Activated CD4-positive, alpha-beta T cell treated with anti-CD3 and anti-CD28 coated beads, Interleukin-2, amount 50 U/mL, for 1 hour (primary cell): ENCODE measurements around the gene NSG1.

Experiments used
- DNase-seq: peaks from one replicate; pipeline ENCODE4 v3.0.0-alpha.2; 2020

The NSG1 gene

DNA sequence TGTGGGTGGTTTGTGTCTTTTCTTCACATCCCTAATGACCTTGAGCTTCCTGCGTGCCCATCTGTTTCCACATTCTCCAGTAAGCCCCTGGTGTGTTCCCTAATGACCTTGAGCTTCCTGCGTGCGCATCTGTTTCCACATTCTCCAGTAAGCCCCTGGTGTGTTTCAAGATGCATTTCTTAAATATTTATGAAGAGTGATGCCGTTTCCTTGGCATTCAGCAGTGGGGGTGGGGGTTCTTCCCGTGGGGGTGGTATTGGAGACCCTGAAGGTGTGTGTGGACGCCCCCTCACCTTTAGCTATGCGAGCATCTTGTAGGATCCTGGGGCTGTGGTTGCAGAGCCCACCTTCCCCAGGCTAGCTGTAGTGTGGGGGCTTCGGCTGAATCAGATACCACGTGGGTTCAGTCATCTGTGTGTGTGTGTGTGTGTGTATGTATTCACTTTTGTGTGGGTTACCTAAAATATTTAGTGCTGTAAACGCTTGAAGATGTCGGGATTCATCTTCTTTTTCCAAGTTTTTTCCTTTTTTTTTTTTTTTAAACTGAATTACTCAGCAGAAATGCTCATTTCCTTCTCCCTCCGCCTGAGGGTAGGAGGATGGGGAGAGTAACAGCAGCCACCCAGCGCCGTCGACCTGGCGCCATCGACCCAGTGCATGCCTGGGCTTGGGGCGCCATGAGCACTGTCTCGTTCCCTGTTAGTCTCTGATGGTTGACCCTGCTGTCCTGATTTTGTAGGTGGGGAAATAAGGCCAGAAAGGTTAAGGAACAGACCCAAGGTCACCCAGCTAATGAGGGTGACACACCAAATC is 9.9 kb downstream of the NSG1 start:
- DNase-seq = no peak

DNA sequence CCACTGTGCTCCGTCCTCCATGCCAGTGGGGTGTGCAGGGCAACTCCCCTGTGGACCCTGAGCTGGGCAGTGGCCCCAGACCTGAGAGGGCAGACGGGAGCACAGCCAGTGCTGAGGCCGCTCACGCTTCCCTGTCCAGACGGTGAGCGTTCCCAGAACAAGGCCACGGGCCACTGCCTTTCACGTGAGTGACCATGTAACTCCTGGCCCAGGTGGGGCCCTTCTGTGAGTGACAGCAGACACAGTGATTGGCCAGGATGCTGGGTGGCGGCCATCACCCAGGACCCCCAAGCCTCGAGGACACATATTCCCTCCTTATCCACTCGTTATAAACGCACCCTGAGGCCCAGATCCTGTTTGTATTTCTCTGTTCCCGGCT is 10.5 kb downstream of the NSG1 start:
- no peak for DNase-seq

GRCh38 chr4:4398430-4398829 is 11.5 kb downstream of the NSG1 start:
- DNase-seq = no peak

DNA sequence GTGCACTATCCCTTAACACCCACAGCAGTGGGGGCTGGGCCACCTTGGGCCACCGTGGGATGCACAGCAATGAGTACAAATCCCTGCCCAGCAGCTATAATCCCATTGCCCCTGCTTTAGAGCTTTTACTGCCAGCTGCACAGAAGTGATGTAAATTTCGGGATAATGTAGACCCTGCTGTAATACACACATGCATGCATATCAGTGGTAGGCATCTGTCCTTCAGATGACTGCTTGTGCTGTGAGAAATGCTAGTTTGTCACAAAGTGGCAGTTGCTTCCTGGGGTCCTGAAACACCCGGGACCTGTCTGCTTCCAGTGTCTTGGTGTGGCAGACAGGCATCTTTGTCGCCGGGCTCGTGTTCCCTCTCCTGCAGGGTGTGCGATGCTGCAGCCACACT is 14.1 kb downstream of the NSG1 start:
- DNase-seq = no peak

DNA sequence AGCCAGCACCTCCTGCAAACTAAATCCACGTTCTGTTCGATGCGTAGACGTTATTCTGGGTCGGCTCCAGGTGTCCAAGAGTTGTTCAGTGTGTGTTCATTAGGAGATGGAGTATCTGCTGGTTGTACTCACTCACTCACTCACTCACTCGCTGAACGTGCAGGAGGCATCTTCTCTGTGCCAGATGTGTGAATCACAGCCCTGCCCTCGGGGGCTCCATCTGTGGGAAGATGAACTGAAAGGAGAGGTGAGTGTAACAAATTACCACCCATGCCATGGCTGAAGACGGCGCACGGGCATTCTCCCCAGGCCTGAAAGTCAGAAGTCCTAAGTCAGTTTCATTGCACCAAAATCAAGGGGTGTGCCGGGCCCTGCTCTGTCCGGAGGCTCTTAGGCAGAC is 16.1 kb downstream of the NSG1 start:
- DNase-seq = no peak

DNA sequence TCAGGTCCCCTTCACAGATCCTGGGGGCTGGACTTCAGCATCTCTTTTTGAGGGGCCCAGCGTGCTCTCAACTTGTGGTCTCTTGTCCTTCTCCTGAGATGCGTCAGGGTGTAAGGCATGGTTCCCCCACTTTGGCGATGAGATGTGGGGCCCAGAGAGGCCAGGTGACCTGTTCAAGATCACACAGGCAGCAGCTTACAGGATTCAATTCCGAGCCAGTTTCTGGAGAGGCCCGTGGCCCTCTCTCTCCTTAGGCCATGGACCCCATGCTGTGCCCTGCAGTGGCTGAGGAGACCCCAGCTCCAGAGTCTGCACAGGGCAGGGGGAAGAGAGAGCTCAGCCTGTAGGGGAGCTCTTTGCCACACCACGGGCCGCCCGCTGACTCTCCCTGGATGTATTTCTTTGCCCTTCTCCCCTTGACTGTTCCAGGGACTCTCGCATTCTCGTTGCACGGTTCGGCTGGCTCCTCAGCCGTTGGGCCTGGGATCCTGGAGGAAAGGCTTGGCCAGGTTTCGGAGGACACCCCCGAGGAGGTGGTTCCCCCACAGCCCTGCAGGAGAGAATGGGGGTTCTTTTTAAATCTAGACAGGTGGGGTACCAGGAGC is 18.6 kb downstream of the NSG1 start:
- no peak for DNase-seq

- DNase-seq = no peak
Measured at GRCh38 chr4:4406455-4407298, 19.8 kb downstream of the NSG1 start.

GRCh38 chr4:4407299-4408131 is 20.6 kb downstream of the NSG1 start:
- DNase-seq = no peak

DNA sequence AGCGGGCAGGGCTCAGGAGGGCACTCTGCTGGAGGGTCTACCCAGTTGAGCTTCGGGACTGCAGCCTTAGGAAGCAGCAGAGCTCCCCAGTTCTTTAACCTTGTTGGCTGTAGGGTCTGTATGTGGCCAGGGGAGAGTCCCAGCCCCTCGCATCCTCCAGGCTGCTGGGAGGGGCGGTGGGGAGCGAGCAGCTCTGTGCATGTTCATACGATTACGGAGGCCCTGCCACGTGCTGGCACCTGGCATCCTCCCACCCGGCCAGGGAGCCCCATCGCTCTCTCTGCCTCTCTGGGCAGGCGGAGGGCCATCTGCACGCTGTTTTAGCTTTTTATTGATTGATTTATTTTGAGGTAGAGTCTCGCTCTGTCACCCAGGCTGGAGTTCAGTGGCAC is 21.2 kb downstream of the NSG1 start:
- no peak for DNase-seq

DNA sequence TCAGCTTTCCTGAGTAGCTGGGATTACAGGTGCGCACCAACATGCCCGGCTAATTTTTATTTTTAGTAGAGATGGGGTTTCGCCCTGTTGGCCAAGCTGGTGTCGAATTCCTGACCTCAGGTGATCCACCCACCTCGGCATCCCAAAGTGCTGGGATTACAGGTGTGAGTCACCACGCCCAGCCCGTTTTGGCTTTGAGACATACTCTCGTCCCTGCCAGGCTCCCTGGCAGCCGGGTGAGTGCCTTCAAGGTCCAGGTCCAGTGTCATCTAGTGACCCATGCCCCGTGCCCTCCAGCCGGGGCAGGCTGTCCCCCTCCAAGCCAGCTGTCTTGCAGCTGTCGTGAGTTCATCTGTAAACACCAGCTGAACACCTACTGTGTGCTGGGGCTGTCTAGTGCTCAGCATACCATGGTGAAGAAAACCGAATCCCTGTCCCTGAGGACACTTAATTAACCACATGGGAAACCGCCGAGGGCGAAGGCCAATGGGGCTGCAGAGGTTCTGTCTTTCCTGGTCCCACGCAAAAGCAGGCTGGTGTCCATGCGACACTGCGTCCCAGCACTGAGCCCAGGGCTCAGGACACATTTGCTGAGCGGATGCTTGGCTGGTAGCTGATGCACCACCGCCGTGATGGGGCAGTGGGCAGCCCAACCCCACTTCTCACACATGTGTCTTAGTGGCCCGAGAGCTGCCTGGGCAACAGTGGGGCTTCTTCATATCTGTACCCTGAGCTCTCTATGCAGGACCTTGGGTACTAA is 21.9 kb downstream of the NSG1 start:
- no peak for DNase-seq

DNA sequence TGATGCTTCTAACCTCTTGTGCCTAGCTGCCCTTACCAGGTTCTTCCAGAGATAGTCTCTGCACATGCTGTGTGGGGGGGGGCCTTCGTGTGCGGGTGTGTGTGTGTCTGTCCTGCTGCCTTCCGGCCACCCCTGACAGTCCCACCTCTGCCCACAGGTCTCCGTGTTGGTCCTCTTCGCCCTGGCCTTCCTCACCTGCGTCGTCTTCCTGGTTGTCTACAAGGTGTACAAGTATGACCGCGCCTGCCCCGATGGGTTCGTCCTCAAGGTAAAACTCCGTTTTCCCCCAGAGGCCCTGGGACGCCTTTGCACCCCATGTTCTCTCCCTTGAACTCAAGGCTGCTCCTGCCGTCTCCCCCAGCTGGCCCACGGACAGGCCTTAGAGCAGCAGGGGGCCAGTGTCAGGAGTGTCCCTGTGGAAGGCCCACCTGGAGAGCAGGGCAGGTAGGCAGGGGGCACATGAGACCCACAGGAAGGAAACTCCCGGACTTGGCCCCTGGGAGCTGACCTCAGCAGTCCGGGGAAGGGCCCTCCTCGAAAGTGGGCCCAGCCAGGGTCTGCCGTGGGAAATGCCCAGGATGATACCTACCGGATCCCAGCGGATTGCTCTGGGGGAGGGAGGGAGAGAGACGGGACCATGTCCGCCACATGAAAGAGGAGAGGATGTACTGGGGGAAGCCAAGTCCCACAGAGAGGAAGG is 22.7 kb downstream of the NSG1 start:
- no peak for DNase-seq

- no peak for DNase-seq
Measured at GRCh38 chr4:4410271-4410670, 23.4 kb downstream of the NSG1 start.

DNA sequence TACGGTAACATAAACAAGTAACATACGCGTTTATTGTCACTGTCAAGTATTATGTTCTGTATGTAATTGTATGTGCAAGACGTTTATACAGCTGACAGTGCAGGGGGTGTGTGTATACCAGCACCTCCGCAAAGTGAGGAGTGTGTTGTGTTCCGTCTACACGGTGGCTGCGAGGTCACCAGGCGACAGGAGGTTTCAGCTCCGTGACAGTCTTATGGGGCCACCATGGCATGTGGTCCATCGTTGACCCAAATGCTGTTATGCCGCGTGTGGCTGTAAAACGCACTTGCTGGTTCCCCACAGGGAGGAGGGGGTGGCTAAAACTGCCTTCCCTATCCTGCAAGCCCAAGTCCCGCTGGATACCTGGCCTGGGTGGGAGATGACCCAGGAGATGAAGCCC is 25.0 kb downstream of the NSG1 start:
- no peak for DNase-seq

- no peak for DNase-seq
Measured at GRCh38 chr4:4412641-4413372, 25.9 kb downstream of the NSG1 start.

- no peak for DNase-seq
Measured at GRCh38 chr4:4413373-4413725, 26.4 kb downstream of the NSG1 start.

- DNase-seq = no peak
Measured at GRCh38 chr4:4413806-4414205, 26.9 kb downstream of the NSG1 start.

GRCh38 chr4:4415107-4415805 is 28.4 kb downstream of the NSG1 start:
- DNase-seq = no peak

DNA sequence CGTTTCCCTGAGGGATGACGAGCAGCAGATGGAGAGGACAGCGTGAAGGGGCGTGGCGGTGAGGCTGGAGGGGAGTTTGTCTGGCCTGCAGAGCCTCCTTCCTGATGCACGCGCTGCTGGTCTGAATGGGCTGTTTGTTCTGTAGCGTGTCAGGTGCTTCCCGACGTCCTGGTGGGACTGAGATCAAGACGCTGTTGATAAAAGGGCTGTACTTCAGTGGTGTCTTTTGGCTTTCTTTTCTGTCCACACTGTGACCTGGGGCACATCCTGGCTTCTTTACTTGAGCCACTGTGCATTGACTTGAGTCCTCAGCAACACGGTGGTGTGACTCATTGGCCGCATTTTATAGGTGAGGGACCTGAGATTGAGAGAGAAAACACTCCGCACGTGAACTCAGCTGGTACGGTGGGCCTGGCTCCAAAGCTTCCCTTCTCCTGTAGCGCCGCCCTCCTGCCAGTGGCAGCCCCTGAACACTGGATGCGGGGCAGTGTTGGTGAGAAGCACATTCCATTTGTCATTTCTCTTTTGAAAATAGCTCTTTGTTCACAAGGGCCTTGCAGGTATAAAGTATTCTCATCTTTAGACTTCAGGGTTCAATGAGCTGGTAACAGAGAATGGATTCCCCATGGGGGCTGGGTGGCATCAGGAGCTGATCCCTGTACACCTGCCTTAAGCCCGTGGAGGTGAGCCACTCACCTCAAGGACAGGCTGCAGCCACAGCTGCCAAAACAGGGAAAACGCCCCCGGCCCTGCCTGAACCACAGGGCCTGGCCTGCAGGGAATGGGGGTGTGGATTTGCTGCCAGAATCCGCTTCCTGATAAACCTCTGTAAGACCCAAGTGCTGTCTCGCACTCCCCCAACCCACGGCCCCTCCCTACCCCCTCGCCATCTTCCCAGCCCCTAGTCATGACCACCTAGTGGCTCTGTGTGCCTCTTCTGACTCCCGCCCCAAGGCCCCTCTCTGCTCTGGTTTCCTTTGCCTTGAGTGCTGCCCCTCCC is 29.2 kb downstream of the NSG1 start:
- no peak for DNase-seq

GRCh38 chr4:4416981-4417380 is 30.1 kb downstream of the NSG1 start:
- no peak for DNase-seq
